ENCODE data around the gene GALNT18. TPM values are rescaled to one million over a fixed set of nuclear protein-coding genes. Genes with fewer than 3 reads are reported as not detected.

The GALNT18 gene
- total RNA-seq, 1 experiment from 2014 or later = 9.2 TPM

- CTCF ChIA-PET = interaction anchor here (1.1 kb wide), 1 partner anchor 38 kb away, joined by 3 read pairs; the partner anchor contains the start of gene GALNT18
- DNase-seq = no peak
- Mint-ChIP-seq H3K9me3 (ENCODE audit: low read depth, unreplicated experiment) (no peaks in the 10 kb centered on the region), H3K27ac (ENCODE audit: unreplicated experiment) (no peak overlapping the region), H3K4me1 (ENCODE audit: low read depth, unreplicated experiment) (peaks cover 9% of the 10 kb centered on the region), H3K36me3 (ENCODE audit: insufficient read depth, unreplicated experiment) (no peaks in the 10 kb centered on the region), H3K4me3 (ENCODE audit: low read depth, unreplicated experiment) (no peak overlapping the region), H3K27me3 (ENCODE audit: unreplicated experiment) (peaks cover 13% of the 10 kb centered on the region)
- TF ChIP-seq CTCF (IDR thresholded peaks at IDR 0.05; ENCODE audit: unreplicated experiment) = no peak
- intact Hi-C loops (cut with micrococcal nuclease; ENCODE audit: unreplicated experiment) = no loop called here
- BruUV-seq (replicated peaks) = no TSS peak
Observed at GRCh38 chr11:11583801-11584529, 37.8 kb downstream of the GALNT18 start.

- DNase-seq = no peak
- intact Hi-C loops (cut with micrococcal nuclease; ENCODE audit: unreplicated experiment) = no loop called here
- no peaks in the 10 kb centered on the region for H3K9me3 Mint-ChIP-seq (ENCODE audit: low read depth, unreplicated experiment)
- H3K4me3 Mint-ChIP-seq (ENCODE audit: low read depth, unreplicated experiment) = no peak overlapping the region
- H3K4me1 Mint-ChIP-seq (ENCODE audit: low read depth, unreplicated experiment) = peaks cover 9% of the 10 kb centered on the region
- BruUV-seq (replicated peaks) = no TSS peak
- no peak for TF ChIP-seq CTCF (IDR thresholded peaks at IDR 0.05; ENCODE audit: unreplicated experiment)
- CTCF ChIA-PET = no interaction called here
- no peaks in the 10 kb centered on the region for H3K36me3 Mint-ChIP-seq (ENCODE audit: insufficient read depth, unreplicated experiment)
- peaks cover 13% of the 10 kb centered on the region for H3K27me3 Mint-ChIP-seq (ENCODE audit: unreplicated experiment)
- no peak overlapping the region for H3K27ac Mint-ChIP-seq (ENCODE audit: unreplicated experiment)
Observed at GRCh38 chr11:11582011-11582701, 39.6 kb downstream of the GALNT18 start.

- no peaks in the 10 kb centered on the region for H3K9me3 Mint-ChIP-seq (ENCODE audit: low read depth, unreplicated experiment)
- H3K4me1 Mint-ChIP-seq (ENCODE audit: low read depth, unreplicated experiment) = peaks cover 9% of the 10 kb centered on the region
- no peak for TF ChIP-seq CTCF (IDR thresholded peaks at IDR 0.05; ENCODE audit: unreplicated experiment)
- CTCF ChIA-PET = no interaction called here
- DNase-seq = no peak
- no peak overlapping the region for H3K4me3 Mint-ChIP-seq (ENCODE audit: low read depth, unreplicated experiment)
- BruUV-seq (replicated peaks) = no TSS peak
- intact Hi-C loops (cut with micrococcal nuclease; ENCODE audit: unreplicated experiment) = no loop called here
- H3K27ac Mint-ChIP-seq (ENCODE audit: unreplicated experiment) = no peak overlapping the region
- H3K27me3 Mint-ChIP-seq (ENCODE audit: unreplicated experiment) = peaks cover 13% of the 10 kb centered on the region
- no peaks in the 10 kb centered on the region for H3K36me3 Mint-ChIP-seq (ENCODE audit: insufficient read depth, unreplicated experiment)
Observed at GRCh38 chr11:11581481-11581880, 40.3 kb downstream of the GALNT18 start.

GRCh38 chr11:11580841-11581411 is 40.9 kb downstream of the GALNT18 start:
- Mint-ChIP-seq H3K36me3 (ENCODE audit: insufficient read depth, unreplicated experiment) (no peaks in the 10 kb centered on the region), H3K4me1 (ENCODE audit: low read depth, unreplicated experiment) (peaks cover 9% of the 10 kb centered on the region), H3K27ac (ENCODE audit: unreplicated experiment) (no peak overlapping the region), H3K27me3 (ENCODE audit: unreplicated experiment) (peaks cover 13% of the 10 kb centered on the region), H3K4me3 (ENCODE audit: low read depth, unreplicated experiment) (no peak overlapping the region), H3K9me3 (ENCODE audit: low read depth, unreplicated experiment) (no peaks in the 10 kb centered on the region)
- intact Hi-C loops (cut with micrococcal nuclease; ENCODE audit: unreplicated experiment) = no loop called here
- TF ChIP-seq CTCF (IDR thresholded peaks at IDR 0.05; ENCODE audit: unreplicated experiment) = no peak
- CTCF ChIA-PET = no interaction called here
- no peak for DNase-seq
- no TSS peak for BruUV-seq (replicated peaks)

All from Calu3 (cell line).